GM18907 (cell line): ENCODE measurements around the gene TBC1D8.

ENCODE experiments used
- ATAC-seq: cut with Tn5 transposase; IDR thresholded peaks from one replicate; pipeline ENCODE4 v1.9.1; 2021; ENCODE audit warnings: mild to moderate bottlenecking, moderate library complexity; ENCODE audit not compliant: unreplicated experiment

Gene TBC1D8

DNA sequence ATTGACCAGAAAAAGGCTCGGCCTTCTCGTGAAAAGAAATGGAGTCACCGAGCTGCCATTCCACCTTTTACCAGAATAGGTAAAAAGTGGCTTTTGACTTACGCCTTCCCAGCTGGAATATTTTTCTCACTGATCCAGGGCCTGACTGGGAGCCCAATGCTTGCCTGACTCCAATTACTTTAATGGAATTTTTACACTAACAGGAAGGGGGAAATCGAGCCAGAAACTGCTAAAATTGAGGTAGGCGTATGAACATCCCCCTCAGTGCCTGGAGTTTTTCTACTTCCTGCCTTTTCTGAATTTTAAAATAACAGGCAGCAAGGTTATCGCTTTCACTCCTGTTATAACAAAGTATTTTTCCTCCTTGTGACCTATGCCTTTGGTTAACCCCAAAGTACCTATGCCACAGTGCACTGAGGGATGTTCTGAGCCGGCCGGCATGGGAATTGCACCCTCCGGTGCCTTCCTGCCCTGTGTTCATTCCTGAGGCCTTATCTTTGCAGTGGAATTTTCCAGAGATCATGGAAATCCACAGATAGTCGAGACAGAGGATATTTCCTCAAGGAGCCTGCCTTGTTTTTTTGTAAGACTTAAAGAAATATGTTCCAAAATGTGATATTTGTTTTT lies 167.4 kb downstream of the TBC1D8 start:
- ATAC-seq = no peak

DNA sequence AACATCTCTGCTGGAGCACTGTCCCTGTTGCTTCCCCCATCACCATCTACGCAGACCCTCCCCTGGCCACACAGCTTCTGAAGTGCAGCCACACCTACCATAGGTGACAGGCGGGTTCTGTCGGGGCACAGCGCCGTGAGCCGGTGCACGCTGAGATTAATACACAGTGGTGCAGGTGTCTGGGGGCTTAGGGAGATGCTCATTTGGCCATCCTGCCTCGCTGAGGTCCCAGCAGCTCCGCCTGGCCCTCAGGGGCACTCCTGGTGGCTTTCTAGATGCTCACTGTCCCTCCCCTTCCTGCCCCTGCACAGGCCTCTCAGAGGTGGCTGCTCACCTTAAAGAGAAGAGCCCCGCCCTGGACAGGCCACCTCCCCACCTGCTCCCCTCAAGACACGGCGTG lies 168.0 kb downstream of the TBC1D8 start:
- ATAC-seq = no peak

DNA sequence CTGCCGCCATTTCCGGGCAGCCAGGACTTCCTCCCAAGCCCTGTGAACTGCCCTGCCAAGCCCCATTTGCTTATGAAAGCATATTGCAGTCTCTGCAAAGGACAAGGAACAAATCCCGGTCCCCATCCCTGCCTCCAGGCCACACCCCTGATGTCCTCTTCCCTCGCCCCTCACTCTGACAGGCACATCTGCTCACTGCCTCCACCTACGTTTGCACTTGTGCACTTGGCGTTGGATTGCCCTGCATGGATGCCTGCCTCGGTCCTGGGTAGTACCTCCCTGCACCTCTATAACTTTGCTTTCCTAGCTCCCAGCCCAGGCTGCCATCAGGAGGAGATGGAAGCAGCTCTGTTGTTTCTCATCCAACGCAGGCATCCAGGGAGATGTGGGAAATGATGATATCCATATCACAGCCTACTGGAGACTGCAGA lies 168.7 kb downstream of the TBC1D8 start:
- ATAC-seq = no peak

DNA sequence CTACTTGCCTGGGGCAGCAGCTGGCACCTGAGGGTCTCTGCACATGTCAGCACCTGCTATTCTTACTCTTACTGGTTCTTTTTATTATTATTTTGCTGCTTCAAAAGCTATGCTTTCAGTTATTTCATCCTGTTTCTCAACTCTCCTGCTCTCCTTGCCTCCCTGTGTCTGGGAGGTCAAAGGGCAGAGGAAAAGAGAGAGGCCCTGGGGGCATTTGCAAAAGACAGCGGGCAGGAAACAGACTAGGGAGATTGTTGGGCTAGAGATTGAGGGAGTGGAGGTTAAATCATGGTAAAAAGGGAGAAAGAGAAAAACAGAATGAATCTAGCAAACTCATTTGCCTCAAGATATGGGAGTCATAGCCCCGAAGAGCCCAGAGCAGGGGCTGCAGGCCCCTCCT lies 170.2 kb downstream of the TBC1D8 start:
- ATAC-seq = no peak

DNA sequence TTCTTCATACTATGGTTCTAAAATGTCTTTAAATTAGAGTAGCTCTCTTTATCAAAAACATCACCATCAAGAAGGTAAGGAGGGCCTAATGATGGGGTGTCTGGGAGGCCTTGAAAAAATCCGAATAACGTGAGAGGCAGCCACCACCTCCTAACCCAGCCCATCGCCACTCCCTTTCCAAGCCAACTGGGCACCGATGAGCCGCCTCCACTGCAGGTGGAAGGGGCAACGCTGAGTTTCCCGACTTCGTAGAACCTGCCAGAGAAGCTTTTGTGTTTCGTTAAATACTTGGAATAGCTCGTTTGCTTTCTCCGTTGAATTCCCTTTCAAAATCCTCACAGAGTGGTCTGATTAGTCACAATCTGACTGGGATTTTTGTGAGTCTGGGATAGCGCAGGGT lies 171.1 kb downstream of the TBC1D8 start:
- no peak for ATAC-seq

DNA sequence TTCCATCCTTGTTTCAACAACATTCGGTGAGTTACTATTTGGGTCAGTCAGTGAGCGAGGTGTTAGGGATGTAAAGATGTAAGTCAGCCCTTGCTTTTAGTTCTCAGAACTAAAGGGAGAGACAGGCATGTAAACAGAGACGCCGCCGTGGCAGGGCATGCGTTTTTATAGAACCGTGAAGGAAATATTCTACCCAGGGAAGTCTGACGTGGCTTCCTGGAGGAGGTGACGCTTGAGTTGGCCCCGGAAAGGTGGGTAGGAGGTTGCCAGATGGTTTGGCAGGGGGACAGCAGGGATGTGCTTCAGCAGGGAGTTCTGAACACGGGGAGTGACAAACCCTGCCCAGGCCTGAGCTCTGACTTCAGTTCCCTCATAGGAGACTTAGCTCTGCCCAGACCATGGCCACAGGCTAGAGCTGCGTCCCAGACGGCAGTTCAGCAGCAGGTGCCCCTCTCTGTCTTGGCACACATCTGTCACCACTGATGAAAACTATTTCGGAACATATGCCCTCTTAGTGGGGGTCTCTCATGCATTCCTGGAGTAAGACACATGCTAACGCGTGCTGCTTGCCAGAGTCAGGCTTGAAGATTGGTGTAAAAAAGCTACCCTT lies 172.5 kb downstream of the TBC1D8 start:
- no peak for ATAC-seq

DNA sequence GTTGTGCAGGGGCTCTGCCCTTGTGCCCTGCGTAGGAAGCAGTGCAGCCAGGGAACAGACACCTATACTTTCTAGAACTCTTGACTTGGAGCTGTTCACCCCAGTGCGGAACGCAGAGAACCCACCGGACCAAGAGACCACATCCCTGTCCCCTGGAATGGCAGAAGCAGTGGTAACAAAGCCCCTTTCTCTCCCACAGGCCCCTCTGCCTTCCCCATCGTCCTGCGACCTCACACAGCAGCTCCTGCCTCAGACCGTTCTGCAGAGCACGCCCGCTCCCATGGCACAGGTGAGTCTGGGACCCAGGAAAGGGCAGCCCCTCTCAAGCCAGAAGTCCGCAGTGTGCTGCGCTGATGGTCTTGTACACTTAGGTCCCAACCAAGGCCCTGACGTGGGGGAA lies 173.7 kb downstream of the TBC1D8 start:
- no peak for ATAC-seq

DNA sequence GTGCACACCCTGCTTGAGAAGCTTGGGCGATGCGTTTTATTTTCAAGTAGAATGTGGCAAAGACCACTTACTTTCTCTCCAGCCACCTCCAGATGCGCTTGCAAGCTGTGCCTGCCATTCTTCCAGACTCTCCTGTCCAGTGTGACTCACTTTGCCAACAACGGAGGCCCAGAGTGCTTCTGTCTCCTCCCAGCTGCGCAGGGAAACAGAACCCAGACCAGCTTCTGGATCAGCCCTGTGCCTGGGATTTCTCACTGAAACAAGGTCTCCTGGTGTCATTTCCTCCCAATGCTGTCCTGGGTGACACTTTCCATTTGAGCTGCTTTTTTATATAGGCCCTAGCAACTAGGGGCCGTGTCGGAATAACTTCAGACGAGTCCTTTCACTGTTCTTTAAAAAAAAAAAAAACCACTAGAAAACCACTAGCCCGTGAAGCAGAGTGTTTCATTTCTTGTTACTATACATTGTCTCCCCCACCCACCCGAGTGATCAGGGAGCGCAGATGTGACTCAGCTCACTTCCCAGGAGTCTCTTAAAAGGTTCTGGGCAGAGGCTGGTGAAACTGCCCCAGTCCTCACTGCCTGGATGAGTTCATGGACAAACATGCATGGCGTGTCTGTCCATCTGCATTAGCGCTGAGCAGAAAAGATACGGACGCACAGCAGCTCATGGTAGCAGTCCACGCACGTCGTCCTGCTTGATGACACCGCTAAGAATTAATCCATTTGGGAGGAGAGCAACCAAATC lies 174.4 kb downstream of the TBC1D8 start:
- peak; percentile 74 for ATAC-seq

DNA sequence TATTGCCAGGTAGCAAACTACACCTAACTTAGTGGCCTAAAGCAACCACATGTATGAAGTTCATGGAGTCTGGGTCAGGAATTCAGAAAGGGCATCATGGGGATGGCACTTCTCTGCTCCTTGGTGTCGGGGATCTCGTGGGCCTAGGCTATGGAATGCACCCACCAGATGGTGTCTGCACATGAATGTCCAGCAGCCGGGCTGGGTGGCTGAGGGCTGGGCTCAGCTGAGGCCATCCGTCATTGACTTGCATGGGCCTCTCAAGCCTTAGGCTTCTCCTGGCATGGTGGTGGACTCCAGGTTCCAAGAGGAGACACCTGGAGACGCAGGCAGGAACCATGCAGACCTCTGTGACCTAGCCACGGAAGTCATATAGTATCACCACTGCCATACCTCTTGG lies 175.1 kb downstream of the TBC1D8 start:
- no peak for ATAC-seq

DNA sequence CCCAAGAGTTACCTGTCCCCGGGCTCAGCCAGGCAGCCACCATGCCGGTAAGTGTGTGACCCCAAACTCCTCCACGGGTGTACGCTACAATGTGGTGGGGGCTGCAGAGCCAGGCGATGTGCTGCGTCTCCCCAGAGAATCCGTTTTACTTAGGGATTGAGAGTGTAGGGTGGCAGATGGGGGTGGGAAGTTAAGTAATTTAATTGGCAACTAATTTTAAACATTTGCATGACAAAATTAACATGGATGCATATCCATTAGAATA lies 175.7 kb downstream of the TBC1D8 start:
- ATAC-seq = no peak

DNA sequence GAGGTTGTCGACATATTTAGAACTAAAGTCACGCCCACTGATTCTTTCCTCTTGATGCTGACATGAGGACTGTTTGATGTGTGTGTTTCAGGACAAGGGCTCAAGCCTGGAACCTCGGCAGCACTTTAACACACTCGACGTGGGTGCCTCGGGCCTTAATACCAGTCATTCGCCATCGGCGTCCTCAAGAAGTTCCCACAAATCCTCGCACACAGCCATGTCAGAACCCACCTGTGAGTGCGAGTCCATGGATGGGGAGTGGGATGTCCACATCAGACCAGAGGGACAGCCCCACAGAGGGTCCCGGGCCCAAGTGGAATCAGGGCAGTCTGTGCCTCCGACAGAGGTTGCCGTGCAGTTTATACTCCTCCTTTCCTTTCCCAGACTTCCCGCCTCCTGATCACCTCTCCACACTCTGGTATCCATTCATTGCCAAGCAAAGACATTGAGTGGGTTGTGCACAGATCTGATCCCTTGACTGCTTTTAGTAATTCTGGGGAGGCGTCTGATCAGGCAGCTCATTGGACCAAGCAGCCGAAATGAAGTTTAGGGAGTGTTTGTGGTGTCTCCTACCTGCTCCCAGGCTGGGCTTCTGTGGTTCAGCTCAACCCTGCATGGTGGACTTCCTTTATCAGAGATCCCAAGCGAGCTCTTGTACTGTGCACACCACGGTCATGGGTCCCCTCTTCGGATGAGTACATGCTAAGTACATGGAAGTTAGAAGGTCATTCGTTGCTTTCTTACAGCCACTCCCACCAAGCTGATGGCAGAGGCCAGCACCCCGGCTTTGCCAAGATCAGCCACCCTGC lies 176.3 kb downstream of the TBC1D8 start:
- ATAC-seq = no peak

DNA sequence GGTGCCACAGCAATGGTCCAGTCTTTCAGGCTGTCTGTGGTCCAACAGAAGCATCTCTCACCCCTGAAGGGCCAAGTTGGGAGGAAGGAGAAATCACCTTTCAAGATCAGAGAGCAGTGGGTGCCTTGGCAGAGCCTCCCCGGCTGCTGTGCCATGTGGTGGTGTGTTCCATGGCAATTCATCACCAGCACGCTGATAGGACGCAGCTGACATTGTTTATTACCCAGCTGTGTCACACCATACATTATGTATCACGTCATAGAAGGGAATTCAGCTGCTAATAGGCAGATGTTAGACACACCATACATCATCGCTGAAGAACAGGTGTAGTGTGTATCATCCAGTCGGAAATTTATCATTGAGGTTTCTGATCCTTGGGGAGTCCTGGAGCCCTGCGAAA lies 178.7 kb downstream of the TBC1D8 start:
- no peak for ATAC-seq

DNA sequence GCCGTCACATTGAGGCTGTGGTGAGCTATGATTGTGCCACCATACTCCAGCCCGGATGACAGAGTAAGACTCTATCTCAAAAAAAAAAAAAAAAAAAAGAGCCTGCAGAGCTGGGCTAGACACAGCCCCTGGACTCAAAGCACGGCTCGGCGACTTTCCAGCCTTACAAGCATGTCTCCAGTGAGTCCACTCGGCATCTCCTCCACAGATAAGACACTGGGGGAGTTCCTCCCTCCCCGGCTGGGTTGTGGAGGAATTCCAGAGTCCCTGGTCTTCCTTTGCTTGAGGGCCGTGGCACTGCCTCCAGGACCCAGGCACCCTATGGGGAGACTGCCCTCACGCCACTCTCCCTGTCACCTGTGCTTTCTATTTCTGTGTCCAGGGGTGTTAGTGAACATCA lies 180.0 kb downstream of the TBC1D8 start:
- no peak for ATAC-seq

DNA sequence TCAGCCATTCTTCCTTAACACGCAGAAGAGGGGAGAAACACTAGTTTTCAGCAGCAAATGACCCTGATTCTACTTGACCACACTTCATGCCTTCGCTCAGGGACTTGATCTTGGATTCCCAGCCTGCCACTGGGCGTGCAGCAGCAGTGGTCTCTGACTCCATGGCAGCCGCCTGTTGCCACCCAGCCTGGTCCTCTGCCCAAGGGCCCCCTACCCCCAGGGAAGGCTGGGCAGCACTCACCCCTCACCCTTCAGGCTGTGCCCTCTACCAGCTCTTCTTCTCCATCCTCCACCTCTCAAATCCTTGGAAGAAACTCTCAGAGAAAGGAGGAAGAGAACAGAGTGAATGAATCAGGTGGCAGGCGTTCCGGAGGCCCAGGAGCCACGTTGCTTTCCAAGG lies 181.2 kb downstream of the TBC1D8 start:
- ATAC-seq = no peak

DNA sequence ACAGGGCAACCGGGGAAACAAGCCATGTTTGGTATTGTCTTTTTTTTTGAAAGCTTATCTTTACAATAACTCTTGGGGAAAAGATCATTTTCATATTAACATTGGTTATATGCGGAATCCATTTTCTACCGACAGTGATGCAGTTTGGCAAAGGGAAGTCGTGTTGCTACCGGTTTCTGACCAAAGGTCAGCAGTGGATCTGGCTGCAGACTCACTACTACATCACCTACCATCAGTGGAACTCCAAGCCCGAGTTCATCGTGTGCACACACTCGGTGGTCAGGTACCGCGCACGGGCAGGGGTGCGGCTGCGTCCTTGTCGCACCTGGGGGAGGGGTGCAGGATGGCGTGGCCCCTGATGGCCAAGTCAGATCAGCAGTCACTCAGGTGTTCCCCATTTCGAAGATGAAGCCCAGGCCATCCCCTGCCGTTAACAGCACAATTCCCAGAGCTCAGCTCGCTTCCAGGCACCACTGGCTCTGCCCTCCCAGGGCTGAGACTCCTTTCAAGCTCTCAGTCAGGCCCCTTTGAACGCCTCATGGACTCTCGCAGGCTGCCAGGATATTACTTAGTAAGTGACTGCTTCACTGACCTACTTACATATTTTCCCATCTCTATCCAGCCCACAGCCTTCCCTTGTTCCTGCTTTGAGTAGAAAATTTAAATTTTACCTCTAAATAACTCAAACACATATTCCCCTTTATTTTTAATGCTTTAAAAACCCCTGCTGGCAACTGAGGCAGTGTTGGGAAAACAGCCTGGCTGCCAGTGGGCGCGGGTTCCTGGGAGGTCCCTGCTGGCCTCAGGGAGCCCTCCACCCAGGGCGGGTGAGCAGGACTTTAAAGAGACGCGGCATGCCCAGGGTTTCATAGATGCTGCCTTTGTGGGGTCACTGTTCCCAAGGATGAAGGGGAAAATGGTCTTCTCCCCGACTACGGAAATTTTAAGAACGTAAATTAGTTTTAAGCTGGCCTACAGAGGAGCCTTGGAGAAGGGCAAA lies 182.7 kb downstream of the TBC1D8 start:
- ATAC-seq = no peak

DNA sequence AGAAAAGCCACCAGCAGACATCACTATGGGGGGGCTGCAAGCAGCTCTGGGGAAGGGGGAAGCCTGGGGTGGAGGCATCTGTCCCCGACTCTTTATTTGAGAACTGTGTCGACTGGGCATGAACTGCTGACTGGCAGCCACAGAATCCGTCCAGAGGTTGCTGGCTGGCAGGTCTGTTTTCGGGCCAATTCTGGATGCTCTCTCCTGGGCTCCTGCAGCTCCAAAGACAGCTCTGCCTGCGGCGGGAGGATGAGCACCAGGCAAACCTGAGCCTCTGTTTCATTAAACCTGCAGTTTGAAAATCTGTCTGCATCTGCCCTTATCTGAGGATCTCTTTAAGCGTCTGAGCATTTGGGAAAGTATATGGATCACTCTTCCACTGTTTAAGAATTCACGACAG lies 183.5 kb downstream of the TBC1D8 start:
- no peak for ATAC-seq

DNA sequence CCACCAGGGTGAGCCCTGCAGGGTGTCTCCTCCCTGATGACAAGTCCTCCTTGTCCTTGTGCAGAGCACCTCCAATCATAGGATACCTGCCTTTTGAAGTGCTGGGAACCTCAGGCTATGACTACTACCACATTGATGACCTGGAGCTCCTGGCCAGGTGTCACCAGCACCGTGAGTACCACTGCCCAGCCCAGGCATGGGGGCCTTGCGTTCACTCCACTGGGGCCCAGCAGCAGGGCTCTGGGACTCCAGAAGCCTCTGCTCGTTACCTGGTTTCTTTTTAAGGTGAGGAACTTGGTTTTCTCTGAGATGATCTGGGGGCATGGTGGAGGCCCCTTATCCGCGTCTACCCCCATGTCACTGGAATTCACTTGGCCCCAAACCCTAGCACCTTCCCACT lies 185.6 kb downstream of the TBC1D8 start:
- ATAC-seq = no peak

DNA sequence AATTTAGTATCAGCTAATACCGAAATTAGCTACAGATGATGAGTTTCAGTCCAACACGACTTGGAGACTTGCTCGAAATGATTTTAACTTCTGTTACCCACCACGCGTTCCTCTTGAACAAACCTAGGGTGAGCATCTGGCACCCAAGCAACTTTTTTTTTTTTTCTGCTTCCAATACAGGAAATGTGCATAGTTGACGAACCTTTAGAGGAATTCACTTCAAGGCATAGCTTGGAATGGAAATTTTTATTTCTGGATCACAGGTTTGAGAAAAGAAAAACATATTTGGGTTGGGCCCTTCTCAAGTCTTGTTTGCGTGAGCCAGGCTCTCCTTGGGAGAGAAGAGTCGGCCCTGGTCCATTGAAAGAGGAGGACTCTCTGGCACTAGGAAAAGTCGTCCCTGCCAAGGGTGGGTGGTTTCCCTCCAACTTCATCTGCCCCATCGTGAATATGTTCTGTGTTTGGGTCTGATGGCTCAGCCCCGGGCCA lies 186.5 kb downstream of the TBC1D8 start:
- no peak for ATAC-seq

DNA sequence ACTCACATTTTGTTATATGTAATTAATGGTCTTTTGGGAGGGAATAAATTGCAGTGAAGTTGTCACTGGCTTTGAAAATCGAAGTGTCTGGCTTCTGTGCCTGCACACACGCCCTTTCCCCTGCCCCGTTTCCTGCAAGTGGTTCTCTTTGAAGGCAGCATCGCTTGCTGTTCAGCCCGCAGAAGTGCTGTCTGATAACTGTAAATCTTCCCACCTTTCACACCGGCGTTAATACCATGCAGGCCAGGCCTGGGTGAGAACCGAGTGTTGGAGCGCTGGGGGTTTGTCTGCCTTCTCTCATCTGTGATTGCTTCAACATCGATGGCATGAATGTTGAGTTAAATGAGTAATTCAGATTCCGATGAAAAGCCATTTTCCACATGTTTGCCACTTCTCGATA lies 187.0 kb downstream of the TBC1D8 start:
- no peak for ATAC-seq

DNA sequence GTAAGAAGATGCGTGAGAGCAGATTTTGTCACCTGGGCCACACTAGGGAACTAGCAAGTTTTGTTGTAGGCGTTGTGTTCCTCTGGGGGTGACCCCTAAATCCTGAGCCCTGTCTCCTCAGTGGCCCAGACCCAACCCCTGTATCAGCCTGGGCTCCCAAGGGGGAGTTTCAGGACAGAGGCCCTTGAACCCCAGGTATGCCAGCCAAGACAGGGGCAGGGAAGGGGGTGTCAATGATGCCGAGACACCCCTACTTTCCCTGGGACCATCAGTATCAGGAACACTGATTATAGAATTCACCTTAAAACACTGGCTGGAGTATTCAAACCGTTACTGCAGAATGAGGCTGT lies 188.2 kb downstream of the TBC1D8 start:
- no peak for ATAC-seq
